Measurements from ENCODE around the gene RAB30. TPM values are rescaled to one million over a fixed set of nuclear protein-coding genes. Genes with fewer than 3 reads are reported as not detected.
"Not testable (repeated sequence)": the region's sequence is repeated elsewhere in the genome, so short reads cannot be mapped to it uniquely, and the experiment has no call there.

RAB30 gene
- total and polyA plus RNA-seq, 9 donors: 7.3 to 15.0 (median 11.3) TPM

DNA sequence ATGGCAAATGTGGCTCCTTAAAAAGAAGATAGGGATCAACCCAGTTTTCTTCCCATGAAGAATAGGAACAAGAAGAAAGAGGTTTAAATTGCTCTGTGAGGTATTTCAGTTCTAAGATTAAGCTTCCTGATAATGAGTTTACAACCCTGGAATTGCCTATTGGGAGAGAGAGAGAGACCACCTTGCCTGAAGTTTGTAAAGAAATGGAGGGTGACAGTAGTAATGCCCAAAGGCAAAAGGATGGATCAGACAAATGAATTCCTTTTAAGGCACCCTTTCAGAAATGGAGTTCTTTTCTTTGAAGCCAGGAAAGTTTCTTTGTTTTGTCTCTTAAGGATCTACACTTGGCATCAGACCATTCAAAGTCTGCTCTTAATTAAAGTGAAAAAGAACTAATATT lies 95.8 kb downstream of the RAB30 start:
- Histone ChIP-seq H3K27ac (ENCODE audit: low read length) (no peak overlapping the region), H3K36me3 (ENCODE audit: control insufficient read depth, insufficient read depth, low read length) (no peaks in the 10 kb centered on the region), H3K4me3 (ENCODE audit: low read length) (no peak overlapping the region), H3K4me1 (ENCODE audit: control insufficient read depth, insufficient read depth, low read length) (no peaks in the 10 kb centered on the region), H3K27me3 (ENCODE audit: control insufficient read depth, insufficient read depth, low read length) (no peaks in the 10 kb centered on the region), H3K9me3 (replicated peaks; ENCODE audit: control insufficient read depth, low read depth, low read length) (no peaks in the 10 kb centered on the region)
- DNase-seq: no peak

DNA sequence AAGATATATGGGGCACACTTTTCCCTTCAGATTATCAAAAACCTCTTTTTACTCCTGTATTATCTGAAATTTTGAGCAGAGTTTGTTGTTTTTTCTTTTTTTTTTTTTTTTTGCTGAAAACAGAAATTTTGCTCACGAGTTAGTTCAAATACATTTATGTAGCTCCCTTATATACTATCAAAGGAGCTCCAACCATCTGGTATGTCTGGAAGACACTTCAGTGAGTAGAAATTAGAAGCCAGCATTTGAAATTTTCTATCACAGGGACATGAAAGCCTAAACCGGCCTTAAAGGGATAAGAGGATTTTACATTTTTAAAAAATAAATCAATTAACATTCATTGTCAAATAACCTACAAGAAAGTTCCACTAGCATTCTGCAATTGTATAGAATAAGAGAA lies 96.8 kb downstream of the RAB30 start:
- no CpG with 5 or more reads among the region's 2 CpGs for WGBS (ENCODE audit: insufficient coverage)
- Histone ChIP-seq H3K9me3 (replicated peaks; ENCODE audit: control insufficient read depth, low read depth, low read length) (no peaks in the 10 kb centered on the region), H3K36me3 (ENCODE audit: control insufficient read depth, insufficient read depth, low read length) (no peaks in the 10 kb centered on the region), H3K27ac (ENCODE audit: low read length) (no peak overlapping the region), H3K4me1 (ENCODE audit: control insufficient read depth, insufficient read depth, low read length) (no peaks in the 10 kb centered on the region), H3K27me3 (ENCODE audit: control insufficient read depth, insufficient read depth, low read length) (no peaks in the 10 kb centered on the region), H3K4me3 (ENCODE audit: low read length) (no peak overlapping the region)
- no peak for DNase-seq

DNA sequence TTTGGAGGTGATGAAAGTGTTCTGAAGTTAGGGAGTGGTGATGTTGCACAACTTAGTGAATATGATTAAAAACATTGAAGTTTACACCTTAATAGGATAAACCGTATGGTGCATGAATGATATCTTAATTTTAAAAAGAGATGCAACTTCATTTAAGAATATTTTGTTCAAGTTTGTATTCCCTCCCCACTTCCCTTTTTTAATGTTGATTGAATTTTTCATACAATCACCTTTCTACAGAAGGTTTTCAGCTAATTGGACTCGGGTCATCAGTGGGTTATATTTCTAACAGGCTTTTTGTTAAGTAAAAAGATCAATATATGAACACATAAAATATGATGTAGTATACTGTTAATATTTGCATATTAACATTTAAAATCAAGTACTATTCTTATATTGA lies 97.6 kb downstream of the RAB30 start:
- no peak for DNase-seq

DNA sequence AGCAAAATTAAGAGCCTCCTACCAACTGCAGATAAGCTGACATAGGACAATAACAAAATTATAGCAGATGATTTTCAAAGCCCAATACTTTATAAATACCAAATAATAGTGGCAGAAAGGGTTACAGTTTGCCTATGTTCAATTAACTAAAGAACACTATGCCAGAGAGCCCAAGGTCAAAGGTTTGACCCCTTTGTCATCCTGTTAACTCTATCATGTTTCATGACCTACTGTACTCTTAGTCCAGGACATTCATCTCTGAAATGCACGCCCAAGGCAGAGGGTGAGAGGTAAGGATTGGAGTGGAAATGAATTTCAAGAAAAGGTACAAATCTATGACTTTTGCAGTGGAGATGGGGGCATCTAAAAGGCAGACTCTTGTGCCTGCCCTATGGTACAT lies 99.6 kb downstream of the RAB30 start:
- WGBS (ENCODE audit: insufficient coverage): 60% methylated on average over 1 of the region's 1 CpG
- no peaks in the 10 kb centered on the region for H3K9me3 ChIP-seq (replicated peaks; ENCODE audit: control insufficient read depth, low read depth, low read length)

More for the DNA sequence above, 97.6 kb downstream of the RAB30 start:
- Histone ChIP-seq H3K27ac (ENCODE audit: low read length) (no peak overlapping the region), H3K4me3 (ENCODE audit: low read length) (no peak overlapping the region), H3K4me1 (ENCODE audit: control insufficient read depth, insufficient read depth, low read length) (no peaks in the 10 kb centered on the region), H3K9me3 (replicated peaks; ENCODE audit: control insufficient read depth, low read depth, low read length) (no peaks in the 10 kb centered on the region), H3K36me3 (ENCODE audit: control insufficient read depth, insufficient read depth, low read length) (no peaks in the 10 kb centered on the region), H3K27me3 (ENCODE audit: control insufficient read depth, insufficient read depth, low read length) (no peaks in the 10 kb centered on the region)
- WGBS (ENCODE audit: insufficient coverage): no CpG with 5 or more reads among the region's 2 CpGs

DNA sequence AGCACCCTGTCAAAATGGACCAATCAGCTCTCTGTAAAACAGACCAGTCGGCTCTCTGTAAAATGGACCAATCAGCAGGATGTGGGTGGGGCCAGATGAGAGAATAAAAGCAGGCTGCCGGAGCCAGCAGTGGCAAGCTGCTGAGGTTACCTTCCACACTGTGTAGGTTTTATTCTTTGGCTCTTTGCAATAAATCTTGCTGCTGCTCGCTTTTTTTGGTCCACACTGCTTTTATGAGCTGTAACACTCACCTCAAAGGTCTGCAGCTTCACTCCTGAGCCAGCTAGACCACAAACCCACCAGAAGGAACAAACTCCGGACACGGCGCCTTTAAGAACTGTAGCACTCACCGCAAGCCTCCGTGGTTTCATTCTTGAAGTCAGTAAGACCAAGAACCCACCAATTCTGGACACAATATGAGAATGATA lies 100.2 kb downstream of the RAB30 start:
- H3K4me3 ChIP-seq (ENCODE audit: low read length); H3K36me3 ChIP-seq (ENCODE audit: control insufficient read depth, insufficient read depth, low read length); H3K4me1 ChIP-seq (ENCODE audit: control insufficient read depth, insufficient read depth, low read length); H3K9me3 ChIP-seq (replicated peaks; ENCODE audit: control insufficient read depth, low read depth, low read length); DNase-seq; H3K27me3 ChIP-seq (ENCODE audit: control insufficient read depth, insufficient read depth, low read length); H3K27ac ChIP-seq (ENCODE audit: low read length): not testable (repeated sequence)
- 56% methylated on average over 2 of the region's 8 CpGs for WGBS (ENCODE audit: insufficient coverage)

More for the DNA sequence above, 99.6 kb downstream of the RAB30 start:
- no peaks in the 10 kb centered on the region for H3K4me1 ChIP-seq (ENCODE audit: control insufficient read depth, insufficient read depth, low read length)
- DNase-seq: no peak
- no peak overlapping the region for H3K4me3 ChIP-seq (ENCODE audit: low read length)
- H3K36me3 ChIP-seq (ENCODE audit: control insufficient read depth, insufficient read depth, low read length): no peaks in the 10 kb centered on the region
- H3K27me3 ChIP-seq (ENCODE audit: control insufficient read depth, insufficient read depth, low read length): no peaks in the 10 kb centered on the region
- H3K27ac ChIP-seq (ENCODE audit: low read length): no peak overlapping the region

DNA sequence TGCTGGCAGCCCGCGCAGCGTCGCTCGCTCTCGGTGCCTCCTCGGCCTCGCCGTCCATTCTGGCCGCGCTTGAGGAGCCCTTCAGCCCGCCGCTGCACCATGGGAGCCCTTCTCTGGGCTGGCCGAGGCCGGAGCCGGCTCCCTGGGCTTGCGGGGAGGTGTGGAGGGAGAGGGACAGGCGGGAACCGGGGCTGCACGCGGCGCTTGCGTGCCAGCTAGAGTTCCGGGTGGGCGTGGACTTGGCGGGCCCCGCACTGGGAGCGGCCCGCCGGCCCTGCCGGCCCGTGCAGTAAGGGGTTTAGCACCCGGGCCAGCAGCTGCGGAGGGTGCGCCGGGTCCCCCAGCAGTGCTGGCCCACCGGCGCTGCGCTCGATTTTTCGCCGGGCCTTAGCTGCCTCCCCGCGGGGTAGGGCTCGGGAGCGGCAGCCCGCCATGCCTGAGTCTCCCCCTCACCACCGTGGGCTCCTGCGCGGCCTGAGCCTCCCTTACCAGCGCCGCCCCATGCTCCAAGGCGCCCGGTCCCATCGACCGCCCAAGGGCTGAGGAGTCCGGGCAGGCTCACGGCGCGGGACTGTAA lies 101.1 kb downstream of the RAB30 start:
- WGBS (ENCODE audit: insufficient coverage): 88% methylated on average over 42 of the region's 60 CpGs

DNA sequence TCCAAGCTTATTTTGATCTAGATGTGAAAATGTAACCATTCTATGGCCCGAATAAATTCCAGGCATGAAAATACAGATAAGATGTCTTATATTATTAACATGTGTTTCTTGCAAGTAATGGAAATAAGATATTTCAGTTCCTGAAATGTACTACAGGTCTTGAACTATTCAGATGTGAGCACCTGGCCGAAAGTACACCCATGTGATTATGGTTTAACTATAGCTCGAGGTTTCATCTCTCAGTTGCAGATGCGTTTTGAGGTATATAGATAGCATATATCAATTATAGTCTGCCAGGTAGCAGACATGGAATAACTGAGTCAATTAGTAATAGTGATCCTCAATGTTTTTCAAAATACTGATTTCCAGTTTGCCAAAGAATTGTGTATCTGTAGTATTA lies 101.9 kb downstream of the RAB30 start:
- 52% methylated on average over 2 of the region's 4 CpGs for WGBS (ENCODE audit: insufficient coverage)
- Histone ChIP-seq H3K9me3 (replicated peaks; ENCODE audit: control insufficient read depth, low read depth, low read length) (no peaks in the 10 kb centered on the region), H3K4me3 (ENCODE audit: low read length) (no peak overlapping the region)

More for the DNA sequence above, 101.1 kb downstream of the RAB30 start:
- not testable (repeated sequence) for H3K4me3 ChIP-seq (ENCODE audit: low read length); H3K27me3 ChIP-seq (ENCODE audit: control insufficient read depth, insufficient read depth, low read length); H3K9me3 ChIP-seq (replicated peaks; ENCODE audit: control insufficient read depth, low read depth, low read length); H3K27ac ChIP-seq (ENCODE audit: low read length); H3K36me3 ChIP-seq (ENCODE audit: control insufficient read depth, insufficient read depth, low read length); DNase-seq; H3K4me1 ChIP-seq (ENCODE audit: control insufficient read depth, insufficient read depth, low read length)

DNA sequence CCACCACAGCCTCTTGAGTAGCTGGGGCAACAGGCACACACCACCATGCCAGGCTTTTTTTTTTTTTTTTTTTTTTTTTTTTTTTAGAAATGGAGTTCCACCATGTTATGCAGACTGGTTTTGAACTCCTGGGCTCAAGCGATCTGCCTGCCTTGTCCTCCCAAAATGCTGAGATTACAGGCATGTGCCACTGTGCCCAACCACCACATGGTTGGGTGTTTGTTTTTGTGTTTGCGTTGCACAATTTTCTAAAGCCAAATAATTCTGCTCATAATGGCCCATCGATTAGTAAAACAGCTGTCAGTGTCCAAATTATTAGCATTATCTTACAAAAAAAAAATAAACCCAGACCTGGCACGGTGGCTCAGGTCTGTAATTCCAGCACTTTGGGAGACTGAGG lies 104.3 kb downstream of the RAB30 start:
- no peaks in the 10 kb centered on the region for H3K4me1 ChIP-seq (ENCODE audit: control insufficient read depth, insufficient read depth, low read length)
- H3K27me3 ChIP-seq (ENCODE audit: control insufficient read depth, insufficient read depth, low read length): no peaks in the 10 kb centered on the region
- no peaks in the 10 kb centered on the region for H3K36me3 ChIP-seq (ENCODE audit: control insufficient read depth, insufficient read depth, low read length)
- H3K4me3 ChIP-seq (ENCODE audit: low read length): no peak overlapping the region
- no CpG with 5 or more reads among the region's 4 CpGs for WGBS (ENCODE audit: insufficient coverage)
- H3K27ac ChIP-seq (ENCODE audit: low read length): no peak overlapping the region
- DNase-seq: no peak
- H3K9me3 ChIP-seq (replicated peaks; ENCODE audit: control insufficient read depth, low read depth, low read length): no peaks in the 10 kb centered on the region

More for the DNA sequence above, 101.9 kb downstream of the RAB30 start:
- no peak for DNase-seq
- Histone ChIP-seq H3K27me3 (ENCODE audit: control insufficient read depth, insufficient read depth, low read length) (no peaks in the 10 kb centered on the region), H3K27ac (ENCODE audit: low read length) (no peak overlapping the region), H3K36me3 (ENCODE audit: control insufficient read depth, insufficient read depth, low read length) (no peaks in the 10 kb centered on the region), H3K4me1 (ENCODE audit: control insufficient read depth, insufficient read depth, low read length) (no peaks in the 10 kb centered on the region)

DNA sequence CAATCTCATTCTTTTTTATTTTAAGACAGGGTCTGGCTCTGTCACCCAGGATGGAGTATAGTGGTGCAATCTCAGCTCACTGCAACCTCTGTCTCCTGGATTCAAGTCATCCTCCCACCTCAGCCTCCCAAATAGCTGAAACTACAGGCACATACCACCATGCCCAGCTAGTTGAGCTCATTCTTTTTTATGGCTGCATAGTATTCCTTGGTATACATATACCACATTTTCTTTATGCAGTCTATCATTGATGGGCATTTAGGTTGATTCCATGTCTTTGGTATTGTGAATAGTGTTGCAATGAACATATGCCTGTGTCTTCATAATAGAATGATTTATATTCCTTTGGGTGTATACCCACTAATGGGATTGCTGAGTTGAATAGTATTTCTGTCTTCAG lies 109.7 kb downstream of the RAB30 start:
- H3K27me3 ChIP-seq (ENCODE audit: control insufficient read depth, insufficient read depth, low read length); H3K4me1 ChIP-seq (ENCODE audit: control insufficient read depth, insufficient read depth, low read length); H3K36me3 ChIP-seq (ENCODE audit: control insufficient read depth, insufficient read depth, low read length); H3K4me3 ChIP-seq (ENCODE audit: low read length); DNase-seq; H3K27ac ChIP-seq (ENCODE audit: low read length); H3K9me3 ChIP-seq (replicated peaks; ENCODE audit: control insufficient read depth, low read depth, low read length): not testable (repeated sequence)

DNA sequence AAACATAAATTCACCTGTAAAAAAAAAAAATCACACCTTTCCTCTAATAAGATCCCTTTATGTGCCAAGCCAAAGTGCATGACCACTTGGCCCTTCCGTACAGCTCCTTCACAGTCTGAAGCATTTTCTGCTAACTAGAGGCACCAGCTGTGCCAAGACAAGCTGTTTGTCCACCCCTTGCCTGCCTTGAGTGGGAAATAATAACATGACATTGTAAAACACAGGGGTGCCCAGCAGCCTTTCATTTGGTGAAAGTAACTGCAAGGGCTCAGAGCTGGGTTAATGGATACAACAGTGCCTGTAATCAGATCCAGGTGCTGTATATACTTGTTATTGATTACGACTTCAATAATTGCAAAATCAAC lies 110.9 kb downstream of the RAB30 start:
- Histone ChIP-seq H3K36me3 (ENCODE audit: control insufficient read depth, insufficient read depth, low read length) (no peaks in the 10 kb centered on the region), H3K9me3 (replicated peaks; ENCODE audit: control insufficient read depth, low read depth, low read length) (no peaks in the 10 kb centered on the region), H3K4me3 (ENCODE audit: low read length) (no peak overlapping the region), H3K27ac (ENCODE audit: low read length) (no peak overlapping the region), H3K4me1 (ENCODE audit: control insufficient read depth, insufficient read depth, low read length) (no peaks in the 10 kb centered on the region), H3K27me3 (ENCODE audit: control insufficient read depth, insufficient read depth, low read length) (no peaks in the 10 kb centered on the region)
- DNase-seq: no peak
- no CpG with 5 or more reads among the region's 2 CpGs for WGBS (ENCODE audit: insufficient coverage)
